GM12873 (cell line): ENCODE measurements around the gene GNAO1.

Experiments
- CTCF ChIP-seq: IDR thresholded peaks from 2 replicates; pipeline ENCODE4 v1.5.1; 2012; ENCODE audit warnings: low read depth, mild to moderate bottlenecking, moderate library complexity, low read length, control low read depth; ENCODE audit not compliant: insufficient read depth; ENCODE audit errors: missing control alignments

The GNAO1 gene

GRCh38 chr16:56305956-56306565 is 114.8 kb downstream of the GNAO1 start:
- no peak for TF ChIP-seq CTCF

- TF ChIP-seq CTCF, result no peak
Measured at GRCh38 chr16:56306690-56307533, 115.6 kb downstream of the GNAO1 start.

- TF ChIP-seq CTCF, result no peak
Measured at GRCh38 chr16:56307534-56307873, 116.2 kb downstream of the GNAO1 start.

- TF ChIP-seq CTCF, result no peak
Measured at GRCh38 chr16:56309008-56309407, 117.7 kb downstream of the GNAO1 start.

- no peak for TF ChIP-seq CTCF
Measured at GRCh38 chr16:56310690-56311089, 119.4 kb downstream of the GNAO1 start.

GRCh38 chr16:56311208-56312027 is 120.1 kb downstream of the GNAO1 start:
- peak; percentile 45 for TF ChIP-seq CTCF

GRCh38 chr16:56312028-56312300 is 120.7 kb downstream of the GNAO1 start:
- no peak for TF ChIP-seq CTCF
